Right renal pelvis (tissue), 4 donors: ENCODE data around the gene PLAAT3. TPM values are rescaled to one million over a fixed set of nuclear protein-coding genes. Genes with fewer than 3 reads are reported as not detected.
"Not testable (repeated sequence)": the region's sequence is repeated elsewhere in the genome, so short reads cannot be mapped to it uniquely, and the experiment has no call there.

Experiments
- DNase-seq, 4 donors: peaks; one replicate each; pipeline ENCODE4 v3.0.0-alpha.2; 2013; ENCODE audit warnings: low read depth in 4 of 4, low spot score in 3 of 4, missing footprints in 1 of 4
- polyA plus RNA-seq, 4 donors: library from polyadenylated mRNA; unstranded; fragments of 120-200 nt; gene quantifications; one replicate each; pipeline ENCODE4 v1.2.1, GENCODE V29; 2013; ENCODE audit not compliant: insufficient read length in 4 of 4

Gene PLAAT3
- polyA plus RNA-seq, 4 donors: 11.4 to 21.1 (median 16.6) TPM

- no peak for DNase-seq
These were observed 67.2 kb downstream of the PLAAT3 start for GRCh38 chr11:63547061-63547460.

DNA sequence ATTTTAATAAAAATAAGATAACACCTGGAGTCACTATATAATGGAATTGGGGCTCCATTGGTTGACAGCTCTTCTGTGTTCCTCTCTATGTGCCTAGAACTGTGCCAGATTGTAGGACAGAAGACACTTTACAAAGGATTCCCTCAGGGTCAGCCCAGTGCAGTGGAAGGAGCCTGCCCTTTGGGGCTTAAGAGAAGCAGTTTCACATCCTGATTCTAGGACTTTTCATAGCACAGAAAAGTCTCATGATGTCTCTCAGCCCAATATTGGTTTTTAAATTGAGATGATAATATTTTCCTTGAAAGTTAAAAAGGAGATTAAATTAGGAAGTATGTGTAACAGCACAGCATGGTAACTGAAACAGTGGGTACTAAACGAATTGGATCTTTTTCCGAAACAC, 70.5 kb downstream of the PLAAT3 start:
- no peak for DNase-seq

- DNase-seq: not testable (repeated sequence)
These were observed 71.7 kb downstream of the PLAAT3 start for GRCh38 chr11:63542506-63542905.

- DNase-seq: no peak
These were observed 76.7 kb downstream of the PLAAT3 start for GRCh38 chr11:63537293-63538101.

GRCh38 chr11:63536669-63537292, 77.5 kb downstream of the PLAAT3 start, which contains the start of gene PLAAT4:
Gene PLAAT4 (plus strand): TSS chr11:63536808. CDS start chr11:63536869, 61 bp downstream.
- peak in 1 of 4 donors; percentile 36 for DNase-seq

DNA sequence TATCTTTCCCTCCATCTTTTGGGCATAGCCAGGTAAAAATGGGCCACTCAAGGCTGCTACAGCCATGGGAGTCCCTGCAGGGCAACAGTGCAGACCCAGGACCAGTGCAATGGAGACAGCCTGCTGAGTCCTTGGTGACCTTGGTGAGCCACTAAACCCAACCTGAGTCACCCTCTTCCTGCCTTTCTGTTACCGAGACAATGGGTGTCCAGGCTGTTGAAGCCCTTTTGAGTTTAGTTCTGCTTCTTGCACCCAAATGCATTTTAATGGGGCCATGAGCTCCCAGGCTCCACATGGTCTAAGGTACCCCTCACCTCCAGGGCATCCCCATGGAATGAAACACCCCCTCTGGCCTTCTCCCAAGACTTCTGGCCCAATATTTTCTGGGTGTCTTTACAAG, 78.5 kb downstream of the PLAAT3 start:
- no peak for DNase-seq

- DNase-seq: no peak
These were observed 79.3 kb downstream of the PLAAT3 start for GRCh38 chr11:63534895-63535461.

GRCh38 chr11:63534076-63534475, 80.2 kb downstream of the PLAAT3 start:
- no peak for DNase-seq

DNA sequence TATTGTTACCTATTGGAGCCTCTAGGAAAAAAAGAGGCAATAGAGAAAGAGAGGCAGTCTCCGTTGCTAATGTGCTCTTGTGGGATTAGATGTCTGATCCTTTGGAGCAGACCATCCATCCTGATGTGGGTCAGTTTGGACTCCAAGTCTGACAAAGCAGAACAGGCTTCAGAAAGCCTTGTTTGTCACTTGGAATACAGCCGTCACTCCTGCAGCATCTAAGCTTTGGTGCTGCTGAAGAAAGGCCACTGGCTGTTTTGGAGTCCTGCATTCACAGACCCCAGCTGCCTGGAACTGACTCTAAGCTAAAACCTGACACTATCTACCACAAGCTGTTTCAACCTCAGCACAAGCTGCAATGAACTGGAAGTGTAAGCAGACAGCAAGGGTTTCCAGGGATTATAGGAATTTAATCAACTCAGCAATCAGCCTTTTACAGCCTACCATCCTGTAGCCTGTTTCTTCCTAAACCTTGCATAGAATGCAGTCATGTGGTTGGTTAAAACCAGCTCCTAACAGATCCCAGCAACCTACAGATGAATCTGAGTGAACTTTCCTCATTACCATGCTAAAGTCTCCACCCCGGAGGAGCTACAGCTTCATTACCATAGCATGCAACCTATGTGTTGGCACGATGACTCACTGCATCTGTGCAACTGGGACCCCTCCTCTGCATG, 81.3 kb downstream of the PLAAT3 start:
- no peak for DNase-seq

DNA sequence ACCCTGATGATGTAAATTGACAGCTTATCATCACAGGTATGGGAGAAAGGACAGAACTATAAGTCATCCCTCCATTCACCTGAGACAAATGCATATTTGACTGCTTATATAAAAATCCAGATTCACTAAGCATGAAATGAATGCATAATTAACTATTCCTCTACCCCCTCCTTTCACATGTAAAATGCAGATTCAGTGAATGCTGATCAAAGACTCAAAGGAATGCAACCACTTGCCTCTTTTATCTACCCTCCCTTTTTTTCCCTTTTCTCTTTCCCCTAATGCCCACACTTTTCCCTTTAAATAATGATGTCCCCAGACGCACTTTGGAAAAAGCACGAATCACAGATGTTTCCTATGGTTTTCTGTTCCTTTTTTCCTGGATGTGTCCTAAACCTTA, 82.1 kb downstream of the PLAAT3 start:
- DNase-seq: no peak

- not testable (repeated sequence) for DNase-seq
These were observed 83.0 kb downstream of the PLAAT3 start for GRCh38 chr11:63531074-63531792.

DNA sequence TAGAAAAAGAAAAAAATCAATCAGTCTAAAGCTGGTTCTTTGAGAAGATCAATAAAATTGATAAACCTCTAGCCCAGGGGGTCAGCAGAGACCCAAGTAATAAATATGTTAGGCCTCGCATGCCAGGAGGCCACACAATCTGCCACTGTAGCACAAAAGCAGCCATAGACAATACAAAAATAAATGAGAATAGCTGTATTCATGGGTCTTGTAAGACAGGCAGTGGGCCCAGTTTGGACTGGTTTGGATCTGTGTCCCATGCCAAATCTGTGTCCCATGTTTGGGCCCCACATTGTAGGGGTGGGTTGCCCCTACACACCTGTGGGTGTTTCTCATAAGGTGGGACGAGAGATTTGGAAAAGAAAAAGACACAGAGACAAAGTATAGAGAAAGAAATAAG, 84.2 kb downstream of the PLAAT3 start:
- DNase-seq: no peak

- not testable (repeated sequence) for DNase-seq
These were observed 84.9 kb downstream of the PLAAT3 start for GRCh38 chr11:63529373-63529772.

DNA sequence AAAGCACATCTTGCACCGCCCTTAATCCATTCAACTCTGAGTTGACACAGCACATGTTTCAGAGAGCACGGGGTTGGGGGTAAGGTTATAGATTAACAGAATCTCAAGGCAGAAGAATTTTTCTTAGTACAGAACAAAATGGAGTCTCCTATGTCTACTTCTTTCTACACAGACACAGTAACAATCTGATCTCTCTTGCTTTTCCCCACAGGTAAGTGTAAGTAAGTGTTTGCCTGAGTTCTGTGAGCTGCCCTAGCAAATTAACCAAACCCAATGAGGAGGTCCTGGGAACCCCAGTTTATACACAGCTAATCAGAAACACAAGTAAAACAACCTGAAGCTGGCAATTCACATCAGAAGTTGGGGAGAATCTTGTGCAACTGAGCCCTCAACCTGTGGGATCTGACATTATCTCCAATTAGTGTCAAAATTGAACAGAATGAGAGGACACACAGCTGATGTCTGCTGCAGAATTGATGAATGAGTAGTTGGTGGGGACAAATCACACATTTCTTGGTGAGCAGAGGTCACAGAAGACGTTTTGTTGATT, 85.4 kb downstream of the PLAAT3 start:
- not testable (repeated sequence) for DNase-seq

- DNase-seq: not testable (repeated sequence)
These were observed 86.1 kb downstream of the PLAAT3 start for GRCh38 chr11:63528156-63528555.

DNA sequence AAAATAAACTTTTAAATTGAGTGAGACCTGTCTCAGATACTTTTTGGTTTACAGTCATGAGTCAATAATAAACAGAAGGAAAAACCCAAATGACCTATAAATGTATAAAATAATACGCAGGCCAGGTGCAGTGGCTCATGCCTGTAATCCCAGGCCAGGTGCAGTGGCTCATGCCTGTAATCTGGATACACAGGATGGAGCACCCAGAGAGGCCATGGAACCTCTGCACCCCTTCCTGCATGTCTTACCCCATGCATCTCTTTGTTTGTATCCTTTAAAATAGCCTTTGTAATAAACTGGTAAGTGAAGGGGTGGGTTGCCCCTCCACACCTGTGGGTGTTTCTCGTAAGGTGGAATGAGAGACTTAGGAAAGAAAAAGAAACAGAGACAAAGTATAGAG, 86.6 kb downstream of the PLAAT3 start:
- no peak for DNase-seq
